ENCODE data around the gene CD209.

The CD209 gene

GRCh38 chr19:7705387-7706187, 41.7 kb downstream of the CD209 start:
- no peak for DNase-seq (ENCODE audit: low spot score)

- DNase-seq (ENCODE audit: low spot score) = no peak
Observed at GRCh38 chr19:7704280-7705060, 42.9 kb downstream of the CD209 start.

- DNase-seq (ENCODE audit: low spot score) = no peak
Observed at GRCh38 chr19:7703332-7703731, 44.0 kb downstream of the CD209 start.

GRCh38 chr19:7701654-7702457, 45.5 kb downstream of the CD209 start, which contains the start of gene FCER2:
FCER2 (minus strand) TSS chr19:7702131; CDS start chr19:7699760, 2,371 bp downstream.
- no peak for DNase-seq (ENCODE audit: low spot score)

- DNase-seq (ENCODE audit: low spot score) = no peak
Observed at GRCh38 chr19:7701049-7701653, 46.2 kb downstream of the CD209 start.

GRCh38 chr19:7699417-7700401, 47.6 kb downstream of the CD209 start:
- no peak for DNase-seq (ENCODE audit: low spot score)

- DNase-seq (ENCODE audit: low spot score) = no peak
Observed at GRCh38 chr19:7699003-7699402, 48.3 kb downstream of the CD209 start.

- DNase-seq (ENCODE audit: low spot score) = no peak
Observed at GRCh38 chr19:7698583-7698982, 48.8 kb downstream of the CD209 start.

- no peak for DNase-seq (ENCODE audit: low spot score)
Observed at GRCh38 chr19:7697721-7698287, 49.5 kb downstream of the CD209 start.

- DNase-seq (ENCODE audit: low spot score) = no peak
Observed at GRCh38 chr19:7694499-7694898, 52.8 kb downstream of the CD209 start.

GRCh38 chr19:7692417-7693088, 54.8 kb downstream of the CD209 start:
- no peak for DNase-seq (ENCODE audit: low spot score)

GRCh38 chr19:7691497-7691896, 55.8 kb downstream of the CD209 start:
- DNase-seq (ENCODE audit: low spot score) = no peak

GRCh38 chr19:7690779-7691258, 56.5 kb downstream of the CD209 start:
- DNase-seq (ENCODE audit: low spot score) = no peak

All from cerebellar cortex (tissue), 1 donor.